HAP-1 (cell line): ENCODE data around the gene MYO3B.

Experiments
- DNase-seq, 2 experiments: peaks; one replicate each; pipeline ENCODE4 v3.0.0-alpha.2; 2016 to 2020; ENCODE audit warnings: low spot score in 2 of 2
- H3K27me3 ChIP-seq: fragments of 250-450 bp; sonication (Bioruptor Pico); 2 replicates; pipeline ENCODE4 v1.5.1; 2020; ENCODE audit warnings: low read depth, mild to moderate bottlenecking, moderate library complexity
- H3K36me3 ChIP-seq: fragments of 250-450 bp; sonication (Bioruptor Pico); replicated peaks from 2 replicates; pipeline ENCODE4 v1.5.1; 2020; ENCODE audit warnings: mild to moderate bottlenecking
- H3K4me1 ChIP-seq: fragments of 250-450 bp; sonication (Bioruptor Pico); 2 replicates; pipeline ENCODE4 v1.5.1; 2020; ENCODE audit warnings: mild to moderate bottlenecking
- H3K4me3 ChIP-seq: fragments of 250-450 bp; sonication (Bioruptor Pico); 2 replicates; pipeline ENCODE4 v1.5.1; 2020; ENCODE audit warnings: mild to moderate bottlenecking, moderate library complexity
- H3K9me3 ChIP-seq: fragments of 250-450 bp; sonication (Bioruptor Pico); 2 replicates; pipeline ENCODE4 v1.5.1; 2020; ENCODE audit warnings: mild to moderate bottlenecking, moderate library complexity
- in situ Hi-C: fragments of 300-500 bp; cut with MboI; formaldehyde crosslinking; loops from 3 replicates; pipeline ENCODE4 v1.14.3; 2020; ENCODE audit warnings: low sequenced_read_pairs, inconsistent platforms, mixed read lengths

MYO3B gene

GRCh38 chr2:170517538-170517937 lies 339.6 kb downstream of the MYO3B start:
- H3K27me3 ChIP-seq: 0 out of 2 replicates have a peak, but pooled peaks cover 2% of the 10 kb centered on the region
- in situ Hi-C loops: no loop called here
- H3K36me3 ChIP-seq: no peaks in the 10 kb centered on the region
- H3K4me3 ChIP-seq: no peak overlapping the region
- H3K9me3 ChIP-seq: no peaks in the 10 kb centered on the region
- H3K4me1 ChIP-seq: no peaks in the 10 kb centered on the region
- no peak for DNase-seq

GRCh38 chr2:170518911-170519310 lies 341.0 kb downstream of the MYO3B start:
- no peaks in the 10 kb centered on the region for H3K4me1 ChIP-seq
- H3K27me3 ChIP-seq: 0 out of 2 replicates have a peak, but pooled peaks cover 2% of the 10 kb centered on the region
- H3K36me3 ChIP-seq: no peaks in the 10 kb centered on the region
- no peak overlapping the region for H3K4me3 ChIP-seq
- no peaks in the 10 kb centered on the region for H3K9me3 ChIP-seq
- DNase-seq: no peak
- in situ Hi-C loops: no loop called here

- DNase-seq: no peak
- Histone ChIP-seq H3K4me3 (no peak overlapping the region), H3K27me3 (0 out of 2 replicates have a peak, but pooled peaks cover 2% of the 10 kb centered on the region), H3K4me1 (peaks cover 14% of the 10 kb centered on the region), H3K36me3 (no peaks in the 10 kb centered on the region), H3K9me3 (no peaks in the 10 kb centered on the region)
- in situ Hi-C loops: no loop called here
These were observed 343.4 kb downstream of the MYO3B start for GRCh38 chr2:170521299-170521698.

- H3K9me3 ChIP-seq: no peaks in the 10 kb centered on the region
- no peak overlapping the region for H3K4me3 ChIP-seq
- H3K4me1 ChIP-seq: peaks cover 14% of the 10 kb centered on the region
- DNase-seq: peak in 1 of 2 experiments; percentile 14
- no peaks in the 10 kb centered on the region for H3K27me3 ChIP-seq
- in situ Hi-C loops: no loop called here
- no peaks in the 10 kb centered on the region for H3K36me3 ChIP-seq
These were observed 345.6 kb downstream of the MYO3B start for GRCh38 chr2:170523506-170523905.

- in situ Hi-C loops: no loop called here
- Histone ChIP-seq H3K4me3 (no peak overlapping the region), H3K4me1 (peaks cover 14% of the 10 kb centered on the region), H3K9me3 (no peaks in the 10 kb centered on the region), H3K27me3 (no peaks in the 10 kb centered on the region), H3K36me3 (no peaks in the 10 kb centered on the region)
- DNase-seq: peak; percentile 64 to 99
These were observed 347.1 kb downstream of the MYO3B start for GRCh38 chr2:170524828-170525565.

GRCh38 chr2:170525566-170525900 lies 347.6 kb downstream of the MYO3B start:
- H3K4me3 ChIP-seq: no peak overlapping the region
- peak in 1 of 2 experiments; percentile 81 for DNase-seq
- H3K4me1 ChIP-seq: peaks cover 18% of the 10 kb centered on the region
- no peaks in the 10 kb centered on the region for H3K9me3 ChIP-seq
- no peaks in the 10 kb centered on the region for H3K27me3 ChIP-seq
- H3K36me3 ChIP-seq: no peaks in the 10 kb centered on the region
- in situ Hi-C loops: no loop called here

GRCh38 chr2:170530284-170530745 lies 352.4 kb downstream of the MYO3B start:
- peaks cover 10% of the 10 kb centered on the region for H3K4me1 ChIP-seq
- no peaks in the 10 kb centered on the region for H3K9me3 ChIP-seq
- in situ Hi-C loops: no loop called here
- H3K36me3 ChIP-seq: no peaks in the 10 kb centered on the region
- no peaks in the 10 kb centered on the region for H3K27me3 ChIP-seq
- peak; percentile 63 to 77 for DNase-seq
- no peak overlapping the region for H3K4me3 ChIP-seq

- no peaks in the 10 kb centered on the region for H3K27me3 ChIP-seq
- DNase-seq: no peak
- peaks cover 4% of the 10 kb centered on the region for H3K4me1 ChIP-seq
- in situ Hi-C loops: no loop called here
- H3K36me3 ChIP-seq: no peaks in the 10 kb centered on the region
- no peaks in the 10 kb centered on the region for H3K9me3 ChIP-seq
- no peak overlapping the region for H3K4me3 ChIP-seq
These were observed 353.0 kb downstream of the MYO3B start for GRCh38 chr2:170530803-170531564.

GRCh38 chr2:170531876-170532275 lies 353.9 kb downstream of the MYO3B start:
- Histone ChIP-seq H3K4me3 (no peak overlapping the region), H3K4me1 (peaks cover 4% of the 10 kb centered on the region; the same call in 1 of the 2 replicates), H3K9me3 (no peaks in the 10 kb centered on the region), H3K36me3 (no peaks in the 10 kb centered on the region), H3K27me3 (no peaks in the 10 kb centered on the region)
- no peak for DNase-seq
- in situ Hi-C loops: no loop called here

- Histone ChIP-seq H3K4me3 (no peak overlapping the region), H3K4me1 (peaks cover 4% of the 10 kb centered on the region; the same call in 1 of the 2 replicates), H3K27me3 (no peaks in the 10 kb centered on the region), H3K36me3 (no peaks in the 10 kb centered on the region), H3K9me3 (no peaks in the 10 kb centered on the region)
- DNase-seq: no peak
- in situ Hi-C loops: no loop called here
These were observed 355.2 kb downstream of the MYO3B start for GRCh38 chr2:170533156-170533555.

- in situ Hi-C loops: no loop called here
- H3K9me3 ChIP-seq: no peaks in the 10 kb centered on the region
These were observed 357.6 kb downstream of the MYO3B start for GRCh38 chr2:170535552-170535951.

GRCh38 chr2:170544817-170545216 lies 366.9 kb downstream of the MYO3B start:
- Histone ChIP-seq H3K4me1 (no peaks in the 10 kb centered on the region), H3K27me3 (no peaks in the 10 kb centered on the region), H3K4me3 (no peak overlapping the region), H3K36me3 (no peaks in the 10 kb centered on the region), H3K9me3 (no peaks in the 10 kb centered on the region; the same call in 1 of the 2 replicates)
- DNase-seq: no peak
- in situ Hi-C loops: no loop called here

More at GRCh38 chr2:170535552-170535951, 357.6 kb downstream of the MYO3B start:
- Histone ChIP-seq H3K27me3 (no peaks in the 10 kb centered on the region), H3K36me3 (no peaks in the 10 kb centered on the region), H3K4me1 (no peaks in the 10 kb centered on the region), H3K4me3 (no peak overlapping the region)
- no peak for DNase-seq

GRCh38 chr2:170548304-170548703 lies 370.4 kb downstream of the MYO3B start:
- DNase-seq: no peak
- Histone ChIP-seq H3K27me3 (no peaks in the 10 kb centered on the region), H3K36me3 (no peaks in the 10 kb centered on the region), H3K4me3 (no peak overlapping the region), H3K4me1 (no peaks in the 10 kb centered on the region), H3K9me3 (peaks cover 8% of the 10 kb centered on the region)
- in situ Hi-C loops: no loop called here

GRCh38 chr2:170550501-170550900 lies 372.6 kb downstream of the MYO3B start:
- no peak for DNase-seq
- no peak overlapping the region for H3K4me3 ChIP-seq
- peaks cover 8% of the 10 kb centered on the region for H3K9me3 ChIP-seq
- H3K4me1 ChIP-seq: no peaks in the 10 kb centered on the region
- in situ Hi-C loops: no loop called here
- H3K36me3 ChIP-seq: no peaks in the 10 kb centered on the region
- no peaks in the 10 kb centered on the region for H3K27me3 ChIP-seq
